Vagina (tissue), 2 donors: ENCODE results near the gene CHN1. TPM values are rescaled to one million over a fixed set of nuclear protein-coding genes. Genes with fewer than 3 reads are reported as not detected.

ENCODE experiments used
- DNase-seq, 2 donors: peaks; one replicate each; pipeline ENCODE4 v3.0.0-alpha.2; 2017; ENCODE audit errors: extremely low spot score in 2 of 2
- H3K27ac ChIP-seq: fragments of 200-600 bp; sonication (generic); one replicate; pipeline ENCODE4 v1.5.1; 2019
- H3K27me3 ChIP-seq: fragments of 200-600 bp; sonication (generic); one replicate; pipeline ENCODE4 v1.5.1; 2019
- H3K36me3 ChIP-seq, 2 donors: fragments of 200-600 bp; sonication (generic); one replicate each; pipeline ENCODE4 v1.5.1; 2017 to 2019
- H3K4me1 ChIP-seq: fragments of 200-600 bp; sonication (generic); one replicate; pipeline ENCODE4 v1.5.1; 2019
- H3K4me3 ChIP-seq, 2 donors: fragments of 200-600 bp; sonication (generic); 1 replicate in 1 of 2; 2 replicates in 1 of 2; pipeline ENCODE4 v1.5.1; 2016 to 2019
- H3K9me3 ChIP-seq: fragments of 200-600 bp; sonication (generic); one replicate; pipeline ENCODE4 v1.5.1; 2019
- POLR2A ChIP-seq, 2 donors: fragments of 450-650 bp; IDR thresholded peaks; one replicate each; pipeline ENCODE4 v1.6.1; 2017; ENCODE audit warnings: antibody characterized with exemption in 2 of 2, mild to moderate bottlenecking in 2 of 2, moderate library complexity in 2 of 2
- POLR2AphosphoS5 ChIP-seq, 2 donors: sonication (generic); formaldehyde crosslinking; IDR thresholded peaks; one replicate each; pipeline ENCODE4 v1.9.0; 2017; ENCODE audit warnings: antibody characterized with exemption in 2 of 2, mild to moderate bottlenecking in 2 of 2, low read depth in 1 of 2; ENCODE audit not compliant: insufficient read depth in 1 of 2
- intact Hi-C: fragments of 100-400 bp; cut with DNase I; formaldehyde crosslinking; loops from one replicate; pipeline ENCODE4 v1.15.1; 2023
- total RNA-seq: library from RNA; depleted of rRNA; stranded (reverse); fragments of >200 nt; gene quantifications from one replicate; pipeline ENCODE4 v1.2.3, GENCODE V29; 2016
- TF ChIP-seq, protein P1 (sequence below), 3 experiments: fragments of 450-650 bp in 2 of 3; fragments of 200-600 bp in 1 of 3; sonication (generic) in 1 of 3; IDR thresholded peaks; one replicate each; pipeline ENCODE4 v1.5.1; 2017 to 2019; ENCODE audit warnings: antibody characterized with exemption in 3 of 3, mild to moderate bottlenecking in 2 of 3, moderate library complexity in 2 of 3

Gene CHN1
- total RNA-seq, 1 donor from 2014 or later: 9.6 TPM

DNA sequence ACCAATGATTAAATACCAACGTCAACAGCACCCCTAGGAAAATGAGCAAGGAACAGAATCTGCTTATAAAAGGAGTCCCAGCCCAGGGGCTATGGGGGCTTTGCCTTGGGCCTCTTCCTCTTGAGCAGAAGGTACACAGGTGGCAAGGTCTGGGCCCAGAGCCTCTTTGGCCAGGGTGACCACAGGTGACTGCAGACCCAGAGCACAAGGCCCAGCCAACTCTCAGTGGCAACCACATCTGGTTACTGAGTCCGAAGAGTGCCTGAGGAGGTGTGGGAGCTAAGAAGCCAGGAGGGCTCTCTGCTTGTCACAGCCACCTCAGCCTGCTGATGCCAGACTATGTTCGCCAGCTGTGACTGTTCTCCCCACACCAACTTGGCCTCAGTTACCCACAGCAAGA is 34.3 kb upstream of the CHN1 start:
- intact Hi-C loops: no loop called here
- H3K9me3 ChIP-seq: no peaks in the 10 kb centered on the region
- H3K27me3 ChIP-seq: no peaks in the 10 kb centered on the region
- H3K27ac ChIP-seq: no peak overlapping the region
- no peak overlapping the region for H3K4me3 ChIP-seq
- no peak for TF ChIP-seq POLR2A (IDR thresholded peaks at IDR 0.05)
- TF ChIP-seq, protein P1, sequence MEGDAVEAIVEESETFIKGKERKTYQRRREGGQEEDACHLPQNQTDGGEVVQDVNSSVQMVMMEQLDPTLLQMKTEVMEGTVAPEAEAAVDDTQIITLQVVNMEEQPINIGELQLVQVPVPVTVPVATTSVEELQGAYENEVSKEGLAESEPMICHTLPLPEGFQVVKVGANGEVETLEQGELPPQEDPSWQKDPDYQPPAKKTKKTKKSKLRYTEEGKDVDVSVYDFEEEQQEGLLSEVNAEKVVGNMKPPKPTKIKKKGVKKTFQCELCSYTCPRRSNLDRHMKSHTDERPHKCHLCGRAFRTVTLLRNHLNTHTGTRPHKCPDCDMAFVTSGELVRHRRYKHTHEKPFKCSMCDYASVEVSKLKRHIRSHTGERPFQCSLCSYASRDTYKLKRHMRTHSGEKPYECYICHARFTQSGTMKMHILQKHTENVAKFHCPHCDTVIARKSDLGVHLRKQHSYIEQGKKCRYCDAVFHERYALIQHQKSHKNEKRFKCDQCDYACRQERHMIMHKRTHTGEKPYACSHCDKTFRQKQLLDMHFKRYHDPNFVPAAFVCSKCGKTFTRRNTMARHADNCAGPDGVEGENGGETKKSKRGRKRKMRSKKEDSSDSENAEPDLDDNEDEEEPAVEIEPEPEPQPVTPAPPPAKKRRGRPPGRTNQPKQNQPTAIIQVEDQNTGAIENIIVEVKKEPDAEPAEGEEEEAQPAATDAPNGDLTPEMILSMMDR (IDR thresholded peaks at IDR 0.05): no peak
- no peak for TF ChIP-seq POLR2AphosphoS5 (IDR thresholded peaks at IDR 0.05; ENCODE audit: insufficient read depth in 1 of 2, low read depth in 1 of 2)
- no peaks in the 10 kb centered on the region for H3K36me3 ChIP-seq
- no peak for DNase-seq
- H3K4me1 ChIP-seq: no peaks in the 10 kb centered on the region

DNA sequence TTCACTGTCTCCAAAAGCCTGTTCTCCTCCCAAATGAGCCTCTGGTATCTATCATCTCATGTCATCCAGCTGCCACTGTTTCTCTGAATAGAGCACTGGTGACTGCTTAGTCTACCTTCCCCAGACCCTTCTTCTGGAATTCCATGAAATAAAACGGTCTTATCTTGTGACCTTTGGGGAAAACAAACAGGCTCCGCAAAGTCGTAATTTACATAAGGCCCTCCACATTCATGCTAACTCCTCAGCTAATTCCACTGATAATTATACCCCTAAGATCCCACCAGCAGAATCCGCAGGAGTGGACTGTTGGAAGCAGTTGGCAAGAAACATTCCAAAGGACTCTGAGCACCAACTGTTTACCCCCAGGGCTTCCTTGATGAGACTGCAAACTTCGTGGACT is 33.9 kb upstream of the CHN1 start:
- H3K27ac ChIP-seq: no peak overlapping the region
- no peak for TF ChIP-seq POLR2AphosphoS5 (IDR thresholded peaks at IDR 0.05; ENCODE audit: insufficient read depth in 1 of 2, low read depth in 1 of 2)
- TF ChIP-seq, protein P1 (IDR thresholded peaks at IDR 0.05): no peak
- no peak for TF ChIP-seq POLR2A (IDR thresholded peaks at IDR 0.05)
- no peaks in the 10 kb centered on the region for H3K9me3 ChIP-seq
- no peak overlapping the region for H3K4me3 ChIP-seq
- no peak for DNase-seq
- H3K4me1 ChIP-seq: no peaks in the 10 kb centered on the region
- no peaks in the 10 kb centered on the region for H3K36me3 ChIP-seq
- intact Hi-C loops: no loop called here
- no peaks in the 10 kb centered on the region for H3K27me3 ChIP-seq

DNA sequence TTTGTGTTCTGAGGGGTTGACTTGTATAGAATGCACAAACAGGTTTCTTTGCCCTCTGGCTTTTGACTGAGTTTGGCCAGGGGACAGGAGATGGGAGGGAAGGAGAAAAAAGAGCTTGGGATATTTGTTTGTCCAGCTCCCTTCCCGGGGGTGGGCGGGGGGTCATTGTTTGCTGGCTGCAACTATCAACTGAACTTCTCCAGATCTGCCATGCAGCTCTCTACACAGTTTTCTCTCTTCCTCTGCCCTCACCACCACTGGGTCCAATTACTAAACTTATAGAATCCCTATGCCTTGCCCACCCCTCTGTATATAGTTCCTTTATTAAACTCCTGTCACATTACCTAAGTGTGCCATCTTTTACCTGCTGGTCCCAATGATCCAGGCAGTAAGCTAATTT is 32.8 kb upstream of the CHN1 start:
- no peak for TF ChIP-seq POLR2A (IDR thresholded peaks at IDR 0.05)
- TF ChIP-seq, protein P1 (IDR thresholded peaks at IDR 0.05): no peak
- TF ChIP-seq POLR2AphosphoS5 (IDR thresholded peaks at IDR 0.05; ENCODE audit: insufficient read depth in 1 of 2, low read depth in 1 of 2): no peak
- no peaks in the 10 kb centered on the region for H3K4me1 ChIP-seq
- H3K27me3 ChIP-seq: no peaks in the 10 kb centered on the region
- H3K4me3 ChIP-seq: no peak overlapping the region
- no peaks in the 10 kb centered on the region for H3K36me3 ChIP-seq
- no peaks in the 10 kb centered on the region for H3K9me3 ChIP-seq
- DNase-seq: no peak
- intact Hi-C loops: no loop called here
- H3K27ac ChIP-seq: no peak overlapping the region

DNA sequence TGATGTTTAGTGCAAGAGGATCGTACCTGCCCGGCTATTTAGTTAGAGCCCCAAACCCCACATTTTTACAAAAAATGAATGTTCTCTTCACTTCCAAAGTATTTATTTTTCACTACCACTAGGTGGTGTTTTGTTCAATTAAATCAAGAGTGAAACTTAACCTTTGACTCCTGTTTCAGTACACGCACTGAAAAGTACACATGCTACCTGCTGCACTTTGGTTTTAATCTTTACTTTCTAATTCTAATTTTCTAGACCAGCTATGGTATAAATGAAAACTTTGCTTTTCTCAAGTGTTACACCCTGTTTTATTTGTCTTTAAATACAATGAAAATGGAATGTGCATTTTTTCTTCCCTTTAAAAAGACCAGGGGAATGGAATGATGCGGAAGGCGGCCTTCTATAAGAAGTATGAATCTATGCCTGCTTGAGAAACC is 31.4 kb upstream of the CHN1 start:
- H3K4me3 ChIP-seq: no peak overlapping the region
- no peaks in the 10 kb centered on the region for H3K27me3 ChIP-seq
- H3K27ac ChIP-seq: no peak overlapping the region
- TF ChIP-seq, protein P1 (IDR thresholded peaks at IDR 0.05): peak; percentile 15 to 38 (median 28)
- no peak for TF ChIP-seq POLR2A (IDR thresholded peaks at IDR 0.05)
- intact Hi-C loops: no loop called here
- no peaks in the 10 kb centered on the region for H3K4me1 ChIP-seq
- no peaks in the 10 kb centered on the region for H3K9me3 ChIP-seq
- no peaks in the 10 kb centered on the region for H3K36me3 ChIP-seq
- no peak for DNase-seq

DNA sequence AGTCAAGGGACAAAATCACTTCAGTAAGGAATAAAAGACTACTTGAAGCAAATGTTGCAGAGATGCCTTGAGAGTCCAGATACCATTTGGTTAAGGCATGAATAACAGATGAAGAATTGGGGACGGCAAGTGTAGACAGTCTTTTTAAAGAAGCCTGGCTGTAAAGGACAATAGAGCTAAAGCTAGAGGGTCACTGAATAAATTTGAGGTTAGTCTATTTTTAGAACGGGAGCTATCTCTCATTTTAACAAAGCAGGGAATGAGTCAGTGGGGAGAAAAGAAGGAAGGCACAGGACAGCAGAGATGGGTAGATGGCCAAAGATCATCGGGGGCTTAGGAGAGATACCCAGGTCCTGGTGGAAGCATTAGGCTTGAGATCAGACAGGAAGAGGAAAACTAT is 30.6 kb upstream of the CHN1 start:
- H3K27me3 ChIP-seq: no peaks in the 10 kb centered on the region
- H3K4me1 ChIP-seq: no peaks in the 10 kb centered on the region
- no peak for TF ChIP-seq POLR2AphosphoS5 (IDR thresholded peaks at IDR 0.05; ENCODE audit: insufficient read depth in 1 of 2, low read depth in 1 of 2)
- no peak for TF ChIP-seq POLR2A (IDR thresholded peaks at IDR 0.05)
- TF ChIP-seq, protein P1 (IDR thresholded peaks at IDR 0.05): no peak
- H3K9me3 ChIP-seq: no peaks in the 10 kb centered on the region
- intact Hi-C loops: no loop called here
- H3K36me3 ChIP-seq: no peaks in the 10 kb centered on the region
- no peak overlapping the region for H3K27ac ChIP-seq
- DNase-seq: no peak
- H3K4me3 ChIP-seq: no peak overlapping the region
